Progenitor cell of endocrine pancreas (in vitro differentiated cells): ENCODE results near the gene TNFAIP1. TPM values are rescaled to one million over a fixed set of nuclear protein-coding genes. Genes with fewer than 3 reads are reported as not detected.

Experiments used
- DNase-seq: peaks from one replicate; pipeline ENCODE4 v3.0.0; 2021; ENCODE audit warnings: low spot score; ENCODE audit not compliant: unreplicated experiment
- H3K27ac Mint-ChIP-seq: 2 replicates; pipeline ENCODE4 v1.8.0; 2021; ENCODE audit warnings: mild to moderate bottlenecking, moderate library complexity, mixed read lengths
- H3K27me3 Mint-ChIP-seq: 2 replicates; pipeline ENCODE4 v1.8.0; 2021; ENCODE audit warnings: mixed read lengths
- H3K36me3 Mint-ChIP-seq: 2 replicates; pipeline ENCODE4 v1.8.0; 2022; ENCODE audit warnings: mixed read lengths; ENCODE audit not compliant: insufficient read depth
- H3K4me1 Mint-ChIP-seq: 2 replicates; pipeline ENCODE4 v1.8.0; 2021; ENCODE audit warnings: low read depth, mixed read lengths
- H3K4me3 Mint-ChIP-seq: 2 replicates; pipeline ENCODE4 v1.8.0; 2021; ENCODE audit warnings: low read depth, mild to moderate bottlenecking, moderate library complexity, mixed read lengths
- H3K9me3 Mint-ChIP-seq: 2 replicates; pipeline ENCODE4 v1.8.0; 2021; ENCODE audit warnings: low read depth, mixed read lengths
- total RNA-seq: library from RNA; stranded (reverse); gene quantifications from 2 replicates; pipeline ENCODE4 v1.2.1, GENCODE V29; 2021
- TF ChIP-seq, protein P1 (sequence below): fragments of 200-600 bp; sonication (generic); IDR thresholded peaks from one replicate; pipeline ENCODE4 v1.5.0; 2021; ENCODE audit warnings: antibody characterized with exemption, mild to moderate bottlenecking; ENCODE audit not compliant: unreplicated experiment

The TNFAIP1 gene
- total RNA-seq, 1 donor from 2014 or later: 50.9 TPM

DNA sequence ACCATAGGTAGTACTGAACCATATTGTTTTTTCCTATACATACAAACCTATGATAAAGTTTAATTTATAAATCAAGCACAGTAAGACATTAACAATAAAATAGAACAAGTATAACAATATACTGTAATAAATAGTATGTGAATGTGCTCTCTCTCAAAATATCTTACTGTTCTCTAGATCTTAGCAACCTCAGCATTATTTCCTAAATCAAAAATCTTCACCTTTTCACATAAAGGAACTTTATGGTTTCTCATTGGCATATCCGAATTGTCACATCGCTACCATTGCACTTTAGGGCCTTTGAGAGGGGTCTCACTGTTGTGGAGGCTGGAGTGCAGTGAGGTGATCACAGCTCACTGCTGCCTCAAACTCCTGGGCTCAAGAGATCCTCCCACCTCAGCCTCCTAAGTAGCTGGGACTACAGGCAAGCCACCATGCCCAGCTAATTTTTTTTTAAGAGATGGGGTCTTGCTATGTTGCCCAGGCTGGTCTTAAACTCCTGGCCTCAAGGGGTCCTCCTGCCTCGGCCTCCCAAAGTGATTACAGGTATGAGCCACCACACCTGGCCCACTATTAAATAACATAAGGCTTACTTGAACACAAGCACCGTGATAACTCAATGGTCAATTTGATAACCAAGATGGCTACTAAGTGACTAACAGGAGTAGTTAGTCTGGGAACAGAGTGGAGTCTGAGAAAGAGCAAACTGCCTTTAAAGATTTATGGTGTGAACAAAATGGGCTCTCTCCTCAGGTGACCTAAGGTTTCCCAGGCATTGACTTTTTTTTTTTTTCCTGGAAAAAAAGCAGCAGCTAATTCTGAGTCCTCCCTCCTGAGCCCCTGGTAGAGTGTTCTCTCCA lies 19.5 kb upstream of the TNFAIP1 start:
- Mint-ChIP-seq H3K27me3 (peaks cover 18% of the 10 kb centered on the region), H3K4me3 (no peak overlapping the region), H3K9me3 (no peaks in the 10 kb centered on the region), H3K36me3 (no peaks in the 10 kb centered on the region), H3K27ac (no peak overlapping the region), H3K4me1 (peaks cover 26% of the 10 kb centered on the region)
- TF ChIP-seq, protein P1, sequence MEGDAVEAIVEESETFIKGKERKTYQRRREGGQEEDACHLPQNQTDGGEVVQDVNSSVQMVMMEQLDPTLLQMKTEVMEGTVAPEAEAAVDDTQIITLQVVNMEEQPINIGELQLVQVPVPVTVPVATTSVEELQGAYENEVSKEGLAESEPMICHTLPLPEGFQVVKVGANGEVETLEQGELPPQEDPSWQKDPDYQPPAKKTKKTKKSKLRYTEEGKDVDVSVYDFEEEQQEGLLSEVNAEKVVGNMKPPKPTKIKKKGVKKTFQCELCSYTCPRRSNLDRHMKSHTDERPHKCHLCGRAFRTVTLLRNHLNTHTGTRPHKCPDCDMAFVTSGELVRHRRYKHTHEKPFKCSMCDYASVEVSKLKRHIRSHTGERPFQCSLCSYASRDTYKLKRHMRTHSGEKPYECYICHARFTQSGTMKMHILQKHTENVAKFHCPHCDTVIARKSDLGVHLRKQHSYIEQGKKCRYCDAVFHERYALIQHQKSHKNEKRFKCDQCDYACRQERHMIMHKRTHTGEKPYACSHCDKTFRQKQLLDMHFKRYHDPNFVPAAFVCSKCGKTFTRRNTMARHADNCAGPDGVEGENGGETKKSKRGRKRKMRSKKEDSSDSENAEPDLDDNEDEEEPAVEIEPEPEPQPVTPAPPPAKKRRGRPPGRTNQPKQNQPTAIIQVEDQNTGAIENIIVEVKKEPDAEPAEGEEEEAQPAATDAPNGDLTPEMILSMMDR: no peak
- DNase-seq: no peak

DNA sequence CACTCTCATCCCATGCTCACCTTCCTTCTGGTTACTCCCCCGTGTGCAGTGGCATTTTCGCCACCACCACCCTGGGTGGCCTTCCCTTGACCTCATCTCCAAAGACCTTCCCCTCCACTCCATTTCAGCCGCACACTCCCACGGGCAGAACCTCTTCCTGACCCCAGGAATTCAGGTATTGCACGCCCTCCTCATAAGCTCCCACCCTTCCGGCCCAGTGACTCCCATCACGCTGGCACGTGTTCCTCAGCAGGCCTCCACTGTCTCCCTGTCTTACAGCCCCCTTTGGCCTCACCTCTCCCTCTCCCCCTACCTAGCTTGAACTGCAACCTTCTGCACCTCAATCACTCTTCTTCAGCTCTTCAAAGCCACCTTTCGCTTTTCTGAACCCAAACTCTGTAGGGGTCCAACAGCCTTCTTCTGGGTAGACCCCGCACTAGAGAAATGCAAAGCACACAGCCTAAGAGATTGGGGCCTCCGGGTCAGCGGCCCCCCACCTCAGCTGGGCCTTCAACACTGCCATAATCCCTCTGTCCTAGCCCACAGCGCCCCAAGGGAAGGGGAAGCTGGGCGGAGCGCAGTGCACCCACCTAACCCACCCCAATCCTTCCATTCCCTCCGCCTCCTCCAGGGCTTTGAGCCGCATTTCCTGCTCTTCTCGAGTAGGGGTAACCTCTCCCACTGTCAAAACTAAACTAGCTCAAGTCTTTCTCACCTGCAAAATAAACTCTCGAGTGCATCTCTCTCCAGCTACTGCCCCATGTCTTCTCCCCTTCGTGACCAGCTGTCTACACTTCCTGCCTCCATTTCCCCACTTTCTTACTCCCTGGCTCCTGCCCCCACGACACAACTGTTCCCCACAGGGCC lies 18.2 kb upstream of the TNFAIP1 start:
- DNase-seq: no peak
- Mint-ChIP-seq H3K27me3 (peaks cover 18% of the 10 kb centered on the region), H3K27ac (peak overlapping the region; percentile 93), H3K4me1 (peaks cover 35% of the 10 kb centered on the region), H3K36me3 (peaks cover 3% of the 10 kb centered on the region), H3K9me3 (no peaks in the 10 kb centered on the region), H3K4me3 (peak overlapping the region; percentile 79)
- TF ChIP-seq, protein P1: no peak

DNA sequence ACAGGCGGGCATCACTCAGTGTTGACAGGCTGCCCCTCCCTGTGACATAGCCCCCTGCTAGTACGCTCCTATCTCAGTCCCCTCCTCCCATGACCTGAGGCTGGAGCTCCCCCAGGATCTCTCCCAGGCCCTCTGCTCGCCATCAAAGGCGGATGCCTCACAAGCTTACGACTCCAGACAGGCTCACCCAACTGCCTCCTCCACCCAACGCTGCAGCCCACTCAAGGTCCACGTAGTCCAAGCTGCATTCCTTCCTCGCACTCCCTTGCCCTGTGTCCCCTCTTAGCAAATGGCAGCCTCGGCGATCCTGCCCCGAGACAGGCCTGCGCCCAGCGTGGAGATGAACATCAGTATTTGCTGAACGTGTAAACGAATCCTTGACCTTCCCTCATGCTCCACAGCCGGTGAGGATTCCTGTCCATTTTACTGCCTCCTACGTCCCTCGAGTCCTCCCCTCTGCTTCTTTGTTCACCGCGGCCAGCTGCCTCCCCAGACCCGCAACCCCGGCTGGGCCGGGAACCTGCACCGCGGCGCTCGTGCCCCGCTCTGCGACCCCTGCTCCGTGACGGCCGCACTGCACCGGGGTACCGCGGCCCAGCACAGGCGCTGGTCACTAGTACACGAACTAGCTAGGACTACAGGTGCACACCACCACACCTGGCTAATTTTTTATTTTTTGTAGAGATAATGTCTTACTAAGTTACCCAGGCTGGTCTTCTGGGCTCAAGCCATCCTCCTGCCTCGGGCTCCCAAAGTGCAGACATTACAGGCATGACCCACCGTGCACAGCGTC lies 17.4 kb upstream of the TNFAIP1 start:
- Mint-ChIP-seq H3K27ac (peak overlapping the region; percentile 93), H3K9me3 (no peaks in the 10 kb centered on the region), H3K4me1 (peaks cover 39% of the 10 kb centered on the region), H3K4me3 (peak overlapping the region; percentile 79), H3K27me3 (peaks cover 18% of the 10 kb centered on the region), H3K36me3 (peaks cover 3% of the 10 kb centered on the region)
- TF ChIP-seq, protein P1: no peak
- peak; percentile 20 for DNase-seq

DNA sequence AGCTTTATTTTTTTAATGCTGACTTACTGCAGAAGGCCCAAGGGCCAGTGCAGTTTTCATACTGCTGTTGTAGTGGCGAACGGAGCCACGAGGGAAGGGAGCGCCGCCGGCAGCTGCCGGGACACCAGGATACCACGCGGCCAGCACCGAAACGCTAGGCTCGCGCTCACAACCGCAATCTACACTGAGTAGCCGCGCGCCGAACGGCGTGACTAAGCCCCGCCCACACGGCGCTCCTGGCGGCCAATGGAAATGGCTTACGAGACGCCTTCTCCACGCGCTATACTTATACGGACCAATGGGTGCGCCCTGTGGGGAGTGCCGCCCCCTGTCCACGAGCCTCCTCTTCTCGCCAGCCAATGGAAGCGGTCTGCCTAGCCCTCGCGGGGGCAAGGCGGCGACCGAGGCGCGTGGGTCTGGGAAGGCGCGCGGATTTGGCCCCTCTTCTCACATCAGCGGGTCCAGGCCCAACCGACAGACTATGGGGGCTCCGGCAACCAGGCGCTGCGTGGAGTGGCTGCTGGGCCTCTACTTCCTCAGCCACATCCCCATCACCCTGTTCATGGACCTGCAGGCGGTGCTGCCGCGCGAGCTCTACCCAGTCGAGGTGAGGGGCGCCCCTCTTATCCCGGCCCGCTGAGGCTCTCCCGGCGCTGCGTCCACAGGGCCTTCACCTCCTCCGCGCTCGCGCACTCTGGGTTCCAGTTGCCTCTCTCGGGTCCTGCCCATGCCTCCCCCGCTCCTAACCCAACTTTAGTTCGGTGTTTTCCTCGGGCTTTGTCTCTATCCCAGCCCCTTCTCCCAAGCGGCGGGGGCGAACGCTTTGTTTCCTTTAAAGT lies 16.6 kb upstream of the TNFAIP1 start, which contains the start of gene TMEM97:
Gene TMEM97 (plus strand): TSS at position 442 of the 839 bp plus-strand sequence. CDS start 40 bp downstream, at position 482.
- Mint-ChIP-seq H3K27me3 (peaks cover 18% of the 10 kb centered on the region), H3K36me3 (peaks cover 3% of the 10 kb centered on the region), H3K27ac (peak within 1 kb of the TSS; percentile 93), H3K4me3 (peak within 1 kb of the TSS; percentile 79), H3K4me1 (peaks cover 40% of the 10 kb centered on the region), H3K9me3 (no peaks in the 10 kb centered on the region)
- peak; percentile 89 for DNase-seq
- TF ChIP-seq, protein P1: no peak
